GM10266 (cell line): ENCODE data around the gene CLIC6.

Source experiments
- DNase-seq: peaks from one replicate; pipeline ENCODE4 v3.0.0; 2012; ENCODE audit errors: extremely low spot score
- TF ChIP-seq, protein P1 (sequence below): IDR thresholded peaks from 2 replicates; pipeline ENCODE4 v1.5.1; 2012; ENCODE audit warnings: mild to moderate bottlenecking, low read depth; ENCODE audit not compliant: control insufficient read depth, insufficient read depth; ENCODE audit errors: missing control alignments

CLIC6 gene

GRCh38 chr21:34692458-34693020 is 23.7 kb downstream of the CLIC6 start:
- TF ChIP-seq, protein P1, sequence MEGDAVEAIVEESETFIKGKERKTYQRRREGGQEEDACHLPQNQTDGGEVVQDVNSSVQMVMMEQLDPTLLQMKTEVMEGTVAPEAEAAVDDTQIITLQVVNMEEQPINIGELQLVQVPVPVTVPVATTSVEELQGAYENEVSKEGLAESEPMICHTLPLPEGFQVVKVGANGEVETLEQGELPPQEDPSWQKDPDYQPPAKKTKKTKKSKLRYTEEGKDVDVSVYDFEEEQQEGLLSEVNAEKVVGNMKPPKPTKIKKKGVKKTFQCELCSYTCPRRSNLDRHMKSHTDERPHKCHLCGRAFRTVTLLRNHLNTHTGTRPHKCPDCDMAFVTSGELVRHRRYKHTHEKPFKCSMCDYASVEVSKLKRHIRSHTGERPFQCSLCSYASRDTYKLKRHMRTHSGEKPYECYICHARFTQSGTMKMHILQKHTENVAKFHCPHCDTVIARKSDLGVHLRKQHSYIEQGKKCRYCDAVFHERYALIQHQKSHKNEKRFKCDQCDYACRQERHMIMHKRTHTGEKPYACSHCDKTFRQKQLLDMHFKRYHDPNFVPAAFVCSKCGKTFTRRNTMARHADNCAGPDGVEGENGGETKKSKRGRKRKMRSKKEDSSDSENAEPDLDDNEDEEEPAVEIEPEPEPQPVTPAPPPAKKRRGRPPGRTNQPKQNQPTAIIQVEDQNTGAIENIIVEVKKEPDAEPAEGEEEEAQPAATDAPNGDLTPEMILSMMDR: no peak
- no peak for DNase-seq

DNA sequence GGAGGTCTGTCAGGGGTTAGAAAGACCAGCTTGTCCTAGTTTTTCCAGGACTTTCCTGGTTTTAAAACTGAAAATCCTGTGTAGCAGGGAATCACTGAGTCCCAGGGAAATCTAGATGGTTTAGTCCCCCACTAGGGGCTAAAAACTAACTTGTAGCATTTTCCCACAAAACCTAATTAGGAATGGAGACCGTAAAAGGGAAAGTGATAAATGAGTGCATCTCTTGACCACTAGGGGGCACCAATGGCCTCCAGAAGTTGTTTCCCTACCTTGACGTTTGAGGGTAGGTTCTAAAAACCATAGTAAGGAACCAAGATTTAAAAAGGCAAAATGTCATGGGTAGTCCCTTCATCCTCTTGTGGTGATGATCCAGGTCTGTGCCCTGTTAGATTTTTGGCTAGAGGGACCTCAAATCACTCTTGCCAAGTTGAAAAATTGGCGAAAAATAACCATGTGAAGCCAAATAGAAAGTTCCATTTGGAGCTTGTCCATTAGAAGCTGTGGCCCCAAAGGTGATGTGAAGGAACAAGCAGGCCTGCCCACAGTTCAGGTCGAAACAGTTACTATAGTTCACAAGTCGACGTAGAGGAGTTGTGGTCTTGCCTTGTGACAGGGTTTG is 24.5 kb downstream of the CLIC6 start:
- DNase-seq: peak; percentile 59
- TF ChIP-seq, protein P1: peak; percentile 83

DNA sequence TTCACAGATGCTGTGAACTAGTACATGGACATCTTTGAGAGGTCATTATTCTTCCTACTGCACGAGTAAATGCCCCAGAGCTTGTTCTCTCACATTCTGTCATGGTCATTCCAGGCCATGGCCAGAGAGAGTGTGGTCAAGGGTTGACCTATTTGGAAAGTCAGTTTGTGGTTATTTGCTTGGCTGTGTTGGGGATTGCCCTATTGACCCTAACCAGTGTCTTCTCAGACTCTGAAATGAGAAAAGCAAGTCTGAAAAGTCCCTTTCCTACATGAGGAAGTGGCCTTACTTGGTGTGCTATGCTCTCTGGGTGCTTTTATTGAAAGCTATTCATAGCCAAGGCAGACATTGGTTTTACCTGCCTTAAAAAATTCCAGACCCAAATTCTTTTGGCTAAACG is 26.6 kb downstream of the CLIC6 start:
- peak; percentile 68 for DNase-seq
- TF ChIP-seq, protein P1: no peak

DNA sequence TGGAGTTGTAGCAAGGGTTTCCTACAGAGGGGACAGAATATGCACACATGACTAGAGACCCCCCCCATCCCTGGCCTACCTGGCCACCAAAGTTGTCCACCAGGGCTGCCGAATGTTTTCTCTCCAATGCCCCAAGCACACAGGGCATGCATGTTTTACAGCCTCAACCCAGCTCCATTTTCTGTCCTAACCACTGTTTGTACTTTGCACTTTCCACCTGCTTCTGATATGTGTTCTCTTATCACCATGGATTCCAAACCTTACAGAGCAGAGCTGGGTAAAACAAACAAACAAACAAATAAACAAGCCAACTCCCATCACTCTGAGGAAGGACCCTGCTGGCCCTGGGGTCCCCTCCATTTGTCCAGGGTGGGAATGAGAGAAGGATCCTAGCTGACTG is 27.3 kb downstream of the CLIC6 start:
- DNase-seq: no peak
- TF ChIP-seq, protein P1: no peak

- TF ChIP-seq, protein P1: no peak
Observed at GRCh38 chr21:34697826-34698225, 29.0 kb downstream of the CLIC6 start.

GRCh38 chr21:34698270-34699015 is 29.6 kb downstream of the CLIC6 start:
- DNase-seq: no peak

More at GRCh38 chr21:34697826-34698225, 29.0 kb downstream of the CLIC6 start:
- no peak for DNase-seq

GRCh38 chr21:34700605-34701004 is 31.8 kb downstream of the CLIC6 start:
- TF ChIP-seq, protein P1: no peak
- no peak for DNase-seq

More at GRCh38 chr21:34698270-34699015, 29.6 kb downstream of the CLIC6 start:
- TF ChIP-seq, protein P1: no peak
